ENCODE results near the gene NPTX1.

The NPTX1 gene

DNA sequence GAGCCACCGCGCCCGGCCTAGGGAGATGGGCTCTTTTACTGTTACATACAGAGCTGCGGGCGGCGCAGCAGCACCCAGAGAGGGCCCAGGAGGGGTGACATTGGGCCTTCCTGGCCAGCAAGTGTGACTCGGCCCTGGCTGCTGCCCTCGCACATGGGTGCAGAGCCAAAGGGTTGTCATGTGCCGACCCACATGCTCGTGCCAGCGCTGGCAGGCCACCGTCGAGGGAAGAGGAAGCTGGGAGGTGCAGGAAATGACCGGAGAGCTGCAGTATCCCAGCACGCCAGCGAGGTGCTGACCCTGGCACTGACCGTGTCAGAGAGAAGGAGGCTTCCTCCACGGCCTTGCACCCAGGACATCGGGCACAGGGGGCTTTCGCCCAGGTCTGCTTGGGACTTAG lies 53.4 kb downstream of the NPTX1 start:
- no peak for DNase-seq (ENCODE audit: low read depth)
- TF ChIP-seq, protein P1, sequence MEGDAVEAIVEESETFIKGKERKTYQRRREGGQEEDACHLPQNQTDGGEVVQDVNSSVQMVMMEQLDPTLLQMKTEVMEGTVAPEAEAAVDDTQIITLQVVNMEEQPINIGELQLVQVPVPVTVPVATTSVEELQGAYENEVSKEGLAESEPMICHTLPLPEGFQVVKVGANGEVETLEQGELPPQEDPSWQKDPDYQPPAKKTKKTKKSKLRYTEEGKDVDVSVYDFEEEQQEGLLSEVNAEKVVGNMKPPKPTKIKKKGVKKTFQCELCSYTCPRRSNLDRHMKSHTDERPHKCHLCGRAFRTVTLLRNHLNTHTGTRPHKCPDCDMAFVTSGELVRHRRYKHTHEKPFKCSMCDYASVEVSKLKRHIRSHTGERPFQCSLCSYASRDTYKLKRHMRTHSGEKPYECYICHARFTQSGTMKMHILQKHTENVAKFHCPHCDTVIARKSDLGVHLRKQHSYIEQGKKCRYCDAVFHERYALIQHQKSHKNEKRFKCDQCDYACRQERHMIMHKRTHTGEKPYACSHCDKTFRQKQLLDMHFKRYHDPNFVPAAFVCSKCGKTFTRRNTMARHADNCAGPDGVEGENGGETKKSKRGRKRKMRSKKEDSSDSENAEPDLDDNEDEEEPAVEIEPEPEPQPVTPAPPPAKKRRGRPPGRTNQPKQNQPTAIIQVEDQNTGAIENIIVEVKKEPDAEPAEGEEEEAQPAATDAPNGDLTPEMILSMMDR (IDR thresholded peaks at IDR 0.05; ENCODE audit: insufficient read depth, low read depth, low read length, missing control alignments) = no peak
- no peak overlapping the region for H3K4me3 ChIP-seq (ENCODE audit: low read length)

DNA sequence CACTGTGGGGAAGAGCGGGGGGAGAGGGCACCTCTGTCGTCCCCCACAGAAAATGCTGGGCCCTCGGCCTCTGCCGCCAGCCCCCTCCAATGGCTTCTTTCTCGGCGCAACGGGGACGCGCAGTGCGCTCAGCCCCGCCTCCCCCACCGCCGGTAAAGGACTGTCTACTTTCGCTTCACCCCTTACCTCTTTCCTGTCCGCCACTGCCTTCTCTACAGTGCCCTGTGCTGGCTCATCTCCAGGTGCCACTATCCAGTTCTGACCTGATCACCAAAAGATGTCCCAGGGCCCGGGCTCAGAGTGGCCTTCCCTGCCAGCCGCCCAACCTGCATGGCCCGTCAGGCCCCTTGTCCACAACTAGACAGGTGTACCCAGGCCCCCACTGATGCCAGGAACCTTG lies 54.1 kb downstream of the NPTX1 start:
- no peak for DNase-seq (ENCODE audit: low read depth)
- TF ChIP-seq, protein P1 (IDR thresholded peaks at IDR 0.05; ENCODE audit: insufficient read depth, low read depth, low read length, missing control alignments) = no peak
- no peak overlapping the region for H3K4me3 ChIP-seq (ENCODE audit: low read length)

DNA sequence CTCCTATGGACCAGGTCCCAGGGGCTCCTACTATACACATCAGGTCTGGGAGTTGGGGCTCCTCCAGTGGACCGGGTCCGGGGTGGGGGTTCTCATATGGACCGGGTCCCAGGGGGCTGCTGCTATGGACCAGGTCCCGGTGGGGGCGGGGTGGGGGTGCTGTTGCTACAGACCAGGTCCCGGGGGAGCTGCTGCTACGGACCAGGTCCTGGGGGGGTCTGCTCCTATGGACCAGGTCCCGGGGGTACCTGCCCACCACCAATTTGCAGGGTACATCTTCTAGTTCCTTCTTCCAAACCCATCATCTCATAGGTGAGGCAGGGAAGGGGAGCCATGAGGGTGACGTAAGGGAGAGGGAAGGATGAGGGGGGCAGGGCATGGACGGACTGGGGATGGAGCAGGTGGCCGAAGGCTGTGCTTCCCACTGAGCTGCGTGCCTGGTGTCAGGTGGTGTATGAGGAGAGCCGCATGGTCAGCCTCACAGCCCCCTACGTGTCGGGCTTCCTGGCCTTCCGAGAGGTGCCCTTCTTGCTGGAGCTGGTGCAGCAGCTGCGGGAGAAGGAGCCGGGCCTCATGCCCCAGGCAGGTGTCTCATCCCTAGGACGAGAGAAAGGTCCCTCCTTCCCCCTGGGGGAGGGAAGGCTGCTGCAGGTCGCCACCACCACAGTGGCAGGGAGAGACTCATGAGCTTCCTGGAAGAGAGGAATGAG lies 54.9 kb downstream of the NPTX1 start:
- H3K4me3 ChIP-seq (ENCODE audit: low read length) = no peak overlapping the region
- TF ChIP-seq, protein P1 (IDR thresholded peaks at IDR 0.05; ENCODE audit: insufficient read depth, low read depth, low read length, missing control alignments) = no peak
- DNase-seq (ENCODE audit: low read depth) = no peak

DNA sequence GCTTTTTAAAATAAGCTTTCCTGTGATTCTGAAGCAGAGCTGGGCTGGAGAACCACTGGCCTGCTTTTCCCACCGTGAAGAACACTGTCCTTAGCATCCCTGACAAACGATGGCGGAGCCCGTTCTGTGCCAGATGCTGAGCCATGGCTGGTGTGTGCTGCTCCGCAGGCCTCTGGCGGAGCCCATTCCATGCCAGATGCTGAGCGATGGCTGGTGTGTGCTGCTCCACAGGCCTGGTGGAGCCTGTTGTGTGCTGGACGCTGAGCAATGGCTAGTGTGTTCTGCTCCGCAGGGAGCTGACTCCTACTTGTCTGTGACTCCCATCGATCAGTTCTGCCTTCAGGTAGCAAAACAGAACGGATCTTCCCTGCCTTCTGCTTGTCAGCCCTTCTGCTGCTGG lies 57.2 kb downstream of the NPTX1 start:
- TF ChIP-seq, protein P1 (IDR thresholded peaks at IDR 0.05; ENCODE audit: insufficient read depth, low read depth, low read length, missing control alignments) = no peak
- H3K4me3 ChIP-seq (ENCODE audit: low read length) = no peak overlapping the region
- no peak for DNase-seq (ENCODE audit: low read depth)

DNA sequence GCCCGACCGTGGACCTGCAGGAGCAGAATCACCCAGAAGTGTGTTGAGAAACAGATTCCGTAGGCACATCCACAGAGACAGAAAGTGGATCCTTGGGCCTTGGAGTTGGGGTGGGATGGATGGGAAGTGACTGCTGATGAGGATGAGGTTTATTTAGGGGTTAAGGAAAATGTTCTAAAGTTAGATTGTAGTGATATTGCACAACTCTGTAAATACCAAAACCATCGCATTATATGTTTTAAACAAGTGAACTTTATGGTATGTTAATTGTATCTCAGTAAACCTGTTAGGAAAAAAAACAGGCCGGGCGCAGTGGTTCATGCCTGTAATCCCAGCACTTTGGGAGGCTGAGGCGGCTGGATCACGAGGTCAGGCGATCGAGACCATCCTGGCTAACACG lies 57.8 kb downstream of the NPTX1 start:
- TF ChIP-seq, protein P1 (IDR thresholded peaks at IDR 0.05; ENCODE audit: insufficient read depth, low read depth, low read length, missing control alignments) = no peak
- DNase-seq (ENCODE audit: low read depth) = no peak
- no peak overlapping the region for H3K4me3 ChIP-seq (ENCODE audit: low read length)

Measured in epithelial cell of esophagus (primary cell).